Endodermal cell (in vitro differentiated cells): ENCODE results near the gene ARMC2. TPM values are rescaled to one million over a fixed set of nuclear protein-coding genes. Genes with fewer than 3 reads are reported as not detected.

Experiments
- DNase-seq: peaks from one replicate; pipeline ENCODE4 v3.0.0-alpha.2; 2017
- H3K27ac ChIP-seq: 2 replicates; pipeline ENCODE4 v1.5.1; 2013; ENCODE audit warnings: mild to moderate bottlenecking, low read depth, low read length, moderate library complexity
- H3K27me3 ChIP-seq: 2 replicates; pipeline ENCODE4 v1.6.1; 2013; ENCODE audit warnings: mild to moderate bottlenecking, low read length, moderate library complexity; ENCODE audit not compliant: insufficient read depth, control insufficient read depth, poor library complexity, severe bottlenecking
- H3K36me3 ChIP-seq: 2 replicates; pipeline ENCODE4 v1.7.0; 2013; ENCODE audit warnings: mild to moderate bottlenecking, low read length, moderate library complexity; ENCODE audit not compliant: control insufficient read depth, insufficient read depth
- H3K4me1 ChIP-seq: one replicate; pipeline ENCODE4 v1.7.0; 2013; ENCODE audit warnings: low read length; ENCODE audit not compliant: control insufficient read depth, insufficient read depth
- H3K4me3 ChIP-seq: 2 replicates; pipeline ENCODE4 v1.5.1; 2013; ENCODE audit warnings: mild to moderate bottlenecking, low read length, moderate library complexity
- H3K9ac ChIP-seq: 2 replicates; pipeline ENCODE4 v1.6.1; 2013; ENCODE audit warnings: mild to moderate bottlenecking, low read length, moderate library complexity; ENCODE audit not compliant: poor library complexity, severe bottlenecking; ENCODE audit errors: extremely low read depth
- H3K9me3 ChIP-seq: 2 replicates; pipeline ENCODE4 v1.6.1; 2013; ENCODE audit warnings: mild to moderate bottlenecking, low read length, moderate library complexity; ENCODE audit not compliant: control insufficient read depth
- H3K27ac Mint-ChIP-seq: 2 replicates; pipeline ENCODE4 v1.8.0; 2020; ENCODE audit warnings: mixed read lengths
- H3K27me3 Mint-ChIP-seq: 2 replicates; pipeline ENCODE4 v1.8.0; 2021; ENCODE audit warnings: mild to moderate bottlenecking, mixed read lengths; ENCODE audit not compliant: insufficient read depth
- H3K36me3 Mint-ChIP-seq: 2 replicates; pipeline ENCODE4 v1.8.0; 2020; ENCODE audit warnings: low read depth, mixed read lengths
- H3K4me1 Mint-ChIP-seq: 2 replicates; pipeline ENCODE4 v1.8.0; 2020; ENCODE audit warnings: mixed read lengths
- H3K4me3 Mint-ChIP-seq: 2 replicates; pipeline ENCODE4 v1.8.0; 2020; ENCODE audit warnings: mild to moderate bottlenecking, moderate library complexity, mixed read lengths
- H3K9me3 Mint-ChIP-seq: 2 replicates; pipeline ENCODE4 v1.8.0; 2020; ENCODE audit warnings: mild to moderate bottlenecking, mixed read lengths
- CTCF ChIP-seq: fragments of 200-600 bp; sonication (generic); conservative IDR thresholded peaks from 2 replicates; pipeline ENCODE4 v1.5.0; 2021; ENCODE audit warnings: antibody characterized with exemption, mild to moderate bottlenecking
- WGBS, 2 experiments: methylation state at CpG; one replicate each; pipeline versions ENCODE4 v1.1.5 to v1.1.7; 2013; ENCODE audit warnings: missing lambda C conversion rate in 2 of 2, mixed read lengths in 1 of 2; ENCODE audit not compliant: insufficient coverage in 1 of 2, insufficient read length in 1 of 2; 5-methylcytosine and 5-hydroxymethylcytosine counted together
- total RNA-seq, 2 donors: library from RNA; stranded (reverse); fragmentation: NEBNext Ultra II Directional in 1 of 2; extraction: Animal tissue kit (Norgen Biotek cat#: 25700) in 1 of 2; gene quantifications; 2 replicates in 1 of 2; 3 replicates in 1 of 2; pipeline ENCODE4 v1.2.1, GENCODE V29; 2021

ARMC2 gene
- total RNA-seq, 2 donors from 2014 or later, result 7.1 to 8.3 TPM

- Mint-ChIP-seq H3K36me3 (peaks cover 4% of the 10 kb centered on the region), H3K27ac (no peak overlapping the region), H3K27me3 (no peaks in the 10 kb centered on the region), H3K4me1 (peaks cover 1% of the 10 kb centered on the region), H3K4me3 (no peak overlapping the region), H3K9me3 (peaks cover 2% of the 10 kb centered on the region)
- DNase-seq, result no peak
- WGBS, 2 experiments, result 71% methylated on average over 1 of the region's 1 CpG; no CpG with 5 or more reads in 1 of the 2 experiments
- Histone ChIP-seq H3K4me1 (peaks cover 4% of the 10 kb centered on the region), H3K4me3 (no peak overlapping the region), H3K27ac (no peak overlapping the region), H3K9me3 (peaks cover 7% of the 10 kb centered on the region), H3K36me3 (no peaks in the 10 kb centered on the region), H3K27me3 (no peaks in the 10 kb centered on the region), H3K9ac (no peak overlapping the region)
- TF ChIP-seq CTCF, result no peak
Measured at GRCh38 chr6:108937170-108937569, 88.9 kb downstream of the ARMC2 start.

- Mint-ChIP-seq H3K27ac (no peak overlapping the region), H3K9me3 (peaks cover 2% of the 10 kb centered on the region), H3K4me3 (no peak overlapping the region), H3K4me1 (peaks cover 6% of the 10 kb centered on the region), H3K27me3 (no peaks in the 10 kb centered on the region), H3K36me3 (peaks cover 4% of the 10 kb centered on the region)
- Histone ChIP-seq H3K27ac (no peak overlapping the region), H3K4me1 (peaks cover 4% of the 10 kb centered on the region), H3K9ac (no peak overlapping the region), H3K9me3 (peaks cover 7% of the 10 kb centered on the region), H3K27me3 (no peaks in the 10 kb centered on the region), H3K4me3 (no peak overlapping the region), H3K36me3 (no peaks in the 10 kb centered on the region)
- 85 to 93% methylated on average over 2 to 5 of the region's 5 CpGs for WGBS, 2 experiments
- no peak for TF ChIP-seq CTCF
- no peak for DNase-seq
Measured at GRCh38 chr6:108940741-108941140, 92.5 kb downstream of the ARMC2 start.

- Histone ChIP-seq H3K36me3 (no peaks in the 10 kb centered on the region), H3K4me3 (no peak overlapping the region), H3K4me1 (peaks cover 4% of the 10 kb centered on the region), H3K9me3 (peaks cover 7% of the 10 kb centered on the region), H3K27ac (no peak overlapping the region), H3K27me3 (no peaks in the 10 kb centered on the region), H3K9ac (no peak overlapping the region)
- H3K36me3 Mint-ChIP-seq, result peaks cover 4% of the 10 kb centered on the region
- WGBS, 2 experiments, result 96% methylated on average over 1 of the region's 1 CpG; no CpG with 5 or more reads in 1 of the 2 experiments
- H3K4me3 Mint-ChIP-seq, result no peak overlapping the region
- peaks cover 2% of the 10 kb centered on the region for H3K9me3 Mint-ChIP-seq
- no peak overlapping the region for H3K27ac Mint-ChIP-seq
- no peaks in the 10 kb centered on the region for H3K27me3 Mint-ChIP-seq
- no peak for TF ChIP-seq CTCF
- H3K4me1 Mint-ChIP-seq, result peaks cover 6% of the 10 kb centered on the region
- no peak for DNase-seq
Measured at GRCh38 chr6:108941281-108941680, 93.1 kb downstream of the ARMC2 start.
